ENCODE results near the gene MPV17L.
"Not testable (repeated sequence)": the region's sequence is repeated elsewhere in the genome, so short reads cannot be mapped to it uniquely, and the experiment has no call there.

The MPV17L gene

DNA sequence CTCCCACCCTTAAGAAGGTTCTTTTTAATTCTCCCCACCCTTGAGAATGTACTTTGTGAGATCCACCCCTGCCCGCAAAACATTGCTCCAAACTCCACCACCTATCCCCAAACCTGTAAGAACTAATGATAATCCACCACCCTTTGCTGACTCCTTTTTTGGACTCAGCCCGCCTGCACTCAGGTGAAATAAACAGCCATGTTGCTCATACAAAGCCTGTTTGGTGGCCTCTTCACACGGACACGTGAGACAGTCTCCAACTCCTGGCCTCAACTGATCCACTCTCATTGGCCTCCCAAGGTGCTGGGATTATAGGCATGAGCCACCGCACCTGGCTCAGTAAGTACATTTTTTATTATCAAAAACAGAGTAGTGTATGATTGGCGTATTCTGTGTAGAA lies 13.9 kb downstream of the MPV17L start:
- not testable (repeated sequence) for H3K36me3 ChIP-seq (ENCODE audit: control insufficient read depth, insufficient read depth, low read length); H3K4me3 ChIP-seq (ENCODE audit: extremely low read depth, insufficient read depth, low read length, poor library complexity, severe bottlenecking); H3K4me1 ChIP-seq (ENCODE audit: control insufficient read depth, insufficient read depth, low read length, poor library complexity, severe bottlenecking); H3K27ac ChIP-seq (ENCODE audit: low read depth, low read length, severe bottlenecking); H3K9me3 ChIP-seq (ENCODE audit: control insufficient read depth, low read length)
- 81 to 93% methylated on average over 3 to 4 of the region's 6 CpGs for WGBS, 2 experiments (ENCODE audit: insufficient coverage in 2 of 2)

DNA sequence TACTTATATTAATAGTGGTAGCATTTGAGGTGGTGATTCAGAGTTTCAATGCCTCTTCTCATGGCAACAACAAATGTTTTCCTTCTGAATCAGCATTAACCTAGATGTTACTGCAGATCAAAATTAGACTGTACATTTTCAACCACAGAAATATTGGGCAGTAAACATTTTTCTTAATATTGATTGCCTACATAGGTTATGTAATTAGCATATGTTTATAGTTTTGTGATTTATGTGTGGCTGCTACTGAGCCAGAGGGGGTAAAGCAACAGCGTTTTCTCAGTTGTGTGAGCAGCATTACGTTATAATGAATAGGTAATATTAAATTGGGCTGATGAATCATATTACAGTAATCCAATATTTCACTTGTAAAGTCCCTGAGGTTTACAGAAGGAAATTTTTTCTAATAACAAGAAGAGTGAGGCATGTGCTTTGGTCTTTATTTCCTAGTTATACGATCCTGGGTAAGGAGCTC lies 20.0 kb downstream of the MPV17L start:
- Histone ChIP-seq H3K36me3 (ENCODE audit: control insufficient read depth, insufficient read depth, low read length) (no peaks in the 10 kb centered on the region), H3K27ac (ENCODE audit: low read depth, low read length, severe bottlenecking) (no peak overlapping the region), H3K4me1 (ENCODE audit: control insufficient read depth, insufficient read depth, low read length, poor library complexity, severe bottlenecking) (no peaks in the 10 kb centered on the region), H3K9me3 (ENCODE audit: control insufficient read depth, low read length) (no peaks in the 10 kb centered on the region), H3K4me3 (ENCODE audit: extremely low read depth, insufficient read depth, low read length, poor library complexity, severe bottlenecking) (no peak overlapping the region)
- 71% methylated on average over 1 of the region's 3 CpGs; no CpG with 5 or more reads in 1 of the 2 experiments for WGBS, 2 experiments (ENCODE audit: insufficient coverage in 2 of 2)

DNA sequence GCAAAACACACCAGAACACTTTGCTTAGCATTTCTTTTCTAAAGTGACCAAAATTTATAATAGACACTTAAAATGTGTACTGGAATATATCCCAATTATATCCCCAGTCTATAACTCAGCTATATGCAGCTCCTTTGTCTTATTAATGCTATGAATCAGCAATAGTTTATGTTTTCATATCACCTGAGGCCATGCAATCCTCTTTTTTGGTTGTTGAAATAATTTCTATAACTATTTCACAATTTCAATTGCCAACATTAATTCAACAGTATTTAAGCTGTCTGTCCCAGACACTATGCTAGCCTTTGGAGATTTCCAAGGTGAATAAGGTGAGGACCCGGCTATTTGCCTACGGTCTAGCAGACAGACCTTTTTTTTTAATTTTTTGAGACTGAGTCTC lies 21.6 kb downstream of the MPV17L start:
- Histone ChIP-seq H3K36me3 (ENCODE audit: control insufficient read depth, insufficient read depth, low read length) (no peaks in the 10 kb centered on the region), H3K4me3 (ENCODE audit: extremely low read depth, insufficient read depth, low read length, poor library complexity, severe bottlenecking) (no peak overlapping the region), H3K27ac (ENCODE audit: low read depth, low read length, severe bottlenecking) (no peak overlapping the region), H3K9me3 (ENCODE audit: control insufficient read depth, low read length) (no peaks in the 10 kb centered on the region), H3K4me1 (ENCODE audit: control insufficient read depth, insufficient read depth, low read length, poor library complexity, severe bottlenecking) (no peaks in the 10 kb centered on the region)
- 92 to 100% methylated on average over 2 of the region's 2 CpGs for WGBS, 2 experiments (ENCODE audit: insufficient coverage in 2 of 2)

DNA sequence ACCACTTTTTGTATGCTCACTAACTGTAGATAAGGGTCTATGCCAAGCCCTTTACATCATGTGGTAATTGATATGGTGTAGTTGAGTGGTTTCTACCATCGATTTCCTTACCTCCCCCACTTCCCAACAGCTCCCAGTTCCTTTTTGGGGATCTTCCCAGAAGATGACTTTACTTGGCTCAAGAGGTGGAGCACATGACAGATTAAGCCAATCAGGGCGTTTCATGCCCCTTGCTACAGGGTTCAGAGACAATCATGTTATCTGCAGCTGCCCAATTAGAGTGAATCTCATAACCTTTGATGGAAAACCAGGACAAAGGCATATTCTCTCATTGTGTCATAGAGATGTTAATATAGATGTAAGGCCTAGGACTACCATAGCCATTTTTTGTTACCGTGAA lies 22.7 kb downstream of the MPV17L start:
- WGBS, 2 experiments (ENCODE audit: insufficient coverage in 2 of 2): 92 to 100% methylated on average over 1 to 2 of the region's 3 CpGs
- H3K27ac ChIP-seq (ENCODE audit: low read depth, low read length, severe bottlenecking): no peak overlapping the region

DNA sequence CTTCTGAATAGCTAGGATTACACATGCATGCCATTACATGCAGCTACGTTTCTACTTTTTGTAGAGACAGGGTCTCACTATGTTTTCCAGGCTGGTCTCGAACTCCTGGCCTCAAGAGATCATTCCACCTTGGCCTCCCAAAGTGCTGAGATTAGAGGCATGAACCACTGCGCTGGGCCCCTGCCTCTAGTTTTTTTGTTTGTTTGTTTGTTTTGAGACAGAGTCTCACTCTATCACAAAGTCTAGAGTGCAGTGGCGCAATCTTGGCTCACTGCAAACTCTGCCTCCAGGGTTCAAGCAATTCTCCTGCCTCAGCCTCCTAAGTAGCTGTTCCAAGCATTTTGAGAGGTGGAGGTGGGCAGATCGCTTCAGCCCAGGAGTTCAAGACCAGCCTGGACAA lies 26.1 kb downstream of the MPV17L start:
- not testable (repeated sequence) for H3K9me3 ChIP-seq (ENCODE audit: control insufficient read depth, low read length); H3K4me3 ChIP-seq (ENCODE audit: extremely low read depth, insufficient read depth, low read length, poor library complexity, severe bottlenecking); H3K4me1 ChIP-seq (ENCODE audit: control insufficient read depth, insufficient read depth, low read length, poor library complexity, severe bottlenecking); H3K27ac ChIP-seq (ENCODE audit: low read depth, low read length, severe bottlenecking); H3K36me3 ChIP-seq (ENCODE audit: control insufficient read depth, insufficient read depth, low read length)
- 74 to 77% methylated on average over 2 of the region's 5 CpGs for WGBS, 2 experiments (ENCODE audit: insufficient coverage in 2 of 2)

More for the DNA sequence above, 22.7 kb downstream of the MPV17L start:
- Histone ChIP-seq H3K4me3 (ENCODE audit: extremely low read depth, insufficient read depth, low read length, poor library complexity, severe bottlenecking) (no peak overlapping the region), H3K9me3 (ENCODE audit: control insufficient read depth, low read length) (no peaks in the 10 kb centered on the region), H3K36me3 (ENCODE audit: control insufficient read depth, insufficient read depth, low read length) (no peaks in the 10 kb centered on the region), H3K4me1 (ENCODE audit: control insufficient read depth, insufficient read depth, low read length, poor library complexity, severe bottlenecking) (no peaks in the 10 kb centered on the region)

DNA sequence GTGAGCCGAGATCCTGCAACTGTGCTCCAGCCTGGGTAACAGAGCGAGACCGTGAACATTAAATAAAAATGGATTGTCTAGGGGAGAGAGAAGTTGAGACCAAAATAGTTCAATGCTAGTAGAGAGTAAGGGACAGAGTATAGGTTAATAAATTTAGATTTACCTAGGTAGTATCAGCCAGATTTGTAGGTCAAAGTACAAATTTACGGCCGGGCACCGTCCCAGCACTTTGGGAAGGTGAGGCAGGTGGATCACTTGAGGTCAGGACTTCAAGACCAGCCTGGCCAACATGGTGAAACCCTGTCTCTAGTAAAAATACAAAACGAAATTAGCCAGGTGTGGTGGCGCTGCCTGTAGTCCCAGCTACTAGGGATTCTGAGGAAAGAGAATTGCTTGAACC lies 26.7 kb downstream of the MPV17L start:
- H3K4me1 ChIP-seq (ENCODE audit: control insufficient read depth, insufficient read depth, low read length, poor library complexity, severe bottlenecking): no peaks in the 10 kb centered on the region
- no peaks in the 10 kb centered on the region for H3K36me3 ChIP-seq (ENCODE audit: control insufficient read depth, insufficient read depth, low read length)
- H3K4me3 ChIP-seq (ENCODE audit: extremely low read depth, insufficient read depth, low read length, poor library complexity, severe bottlenecking): no peak overlapping the region
- 85 to 89% methylated on average over 8 of the region's 8 CpGs for WGBS, 2 experiments (ENCODE audit: insufficient coverage in 2 of 2)
- no peak overlapping the region for H3K27ac ChIP-seq (ENCODE audit: low read depth, low read length, severe bottlenecking)
- H3K9me3 ChIP-seq (ENCODE audit: control insufficient read depth, low read length): no peaks in the 10 kb centered on the region

DNA sequence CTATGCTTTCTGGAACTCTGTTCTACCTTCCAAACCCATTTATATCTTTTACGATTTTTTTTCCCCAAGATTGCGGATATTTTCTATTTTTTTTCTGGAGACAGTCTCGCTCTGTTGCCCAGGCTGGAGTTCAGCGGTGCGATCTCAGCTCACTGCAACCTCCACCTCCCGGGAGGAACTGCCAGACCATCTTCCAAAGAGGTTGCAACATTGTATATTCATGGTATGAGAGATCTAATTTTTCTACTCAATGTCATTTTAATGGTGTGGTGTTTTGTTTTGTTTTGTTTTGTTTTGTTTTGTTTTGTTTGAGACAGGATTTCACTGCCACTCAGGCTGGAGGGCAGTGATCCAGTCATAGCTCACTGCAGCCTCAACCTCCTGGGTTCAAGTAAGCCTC lies 30.3 kb downstream of the MPV17L start:
- H3K4me1 ChIP-seq (ENCODE audit: control insufficient read depth, insufficient read depth, low read length, poor library complexity, severe bottlenecking): no peaks in the 10 kb centered on the region
- H3K9me3 ChIP-seq (ENCODE audit: control insufficient read depth, low read length): no peaks in the 10 kb centered on the region
- no peak overlapping the region for H3K4me3 ChIP-seq (ENCODE audit: extremely low read depth, insufficient read depth, low read length, poor library complexity, severe bottlenecking)
- H3K36me3 ChIP-seq (ENCODE audit: control insufficient read depth, insufficient read depth, low read length): no peaks in the 10 kb centered on the region
- H3K27ac ChIP-seq (ENCODE audit: low read depth, low read length, severe bottlenecking): no peak overlapping the region
- 94 to 100% methylated on average over 3 to 5 of the region's 6 CpGs for WGBS, 2 experiments (ENCODE audit: insufficient coverage in 2 of 2)

DNA sequence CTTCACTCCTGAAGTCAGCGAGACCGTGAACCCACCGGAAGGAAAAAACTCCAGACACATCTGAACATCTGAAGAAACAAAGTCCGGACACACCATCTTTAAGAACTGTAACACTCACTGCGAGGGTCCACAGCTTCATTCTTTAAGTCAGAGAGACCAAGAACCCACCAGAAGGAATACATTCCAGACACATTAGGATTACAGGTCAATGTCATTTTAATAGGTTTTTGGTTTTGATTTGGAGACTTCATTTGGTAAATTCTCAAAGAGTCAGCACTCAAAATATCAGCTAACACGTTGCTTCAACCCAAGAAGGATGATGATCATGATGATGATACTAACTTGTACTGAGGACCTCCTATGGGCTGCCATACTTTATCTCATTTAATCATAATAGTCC lies 31.2 kb downstream of the MPV17L start:
- Histone ChIP-seq H3K4me1 (ENCODE audit: control insufficient read depth, insufficient read depth, low read length, poor library complexity, severe bottlenecking) (no peaks in the 10 kb centered on the region), H3K9me3 (ENCODE audit: control insufficient read depth, low read length) (no peaks in the 10 kb centered on the region), H3K4me3 (ENCODE audit: extremely low read depth, insufficient read depth, low read length, poor library complexity, severe bottlenecking) (no peak overlapping the region), H3K36me3 (ENCODE audit: control insufficient read depth, insufficient read depth, low read length) (no peaks in the 10 kb centered on the region), H3K27ac (ENCODE audit: low read depth, low read length, severe bottlenecking) (no peak overlapping the region)
- 96% methylated on average over 4 of the region's 6 CpGs; no CpG with 5 or more reads in 1 of the 2 experiments for WGBS, 2 experiments (ENCODE audit: insufficient coverage in 2 of 2)

DNA sequence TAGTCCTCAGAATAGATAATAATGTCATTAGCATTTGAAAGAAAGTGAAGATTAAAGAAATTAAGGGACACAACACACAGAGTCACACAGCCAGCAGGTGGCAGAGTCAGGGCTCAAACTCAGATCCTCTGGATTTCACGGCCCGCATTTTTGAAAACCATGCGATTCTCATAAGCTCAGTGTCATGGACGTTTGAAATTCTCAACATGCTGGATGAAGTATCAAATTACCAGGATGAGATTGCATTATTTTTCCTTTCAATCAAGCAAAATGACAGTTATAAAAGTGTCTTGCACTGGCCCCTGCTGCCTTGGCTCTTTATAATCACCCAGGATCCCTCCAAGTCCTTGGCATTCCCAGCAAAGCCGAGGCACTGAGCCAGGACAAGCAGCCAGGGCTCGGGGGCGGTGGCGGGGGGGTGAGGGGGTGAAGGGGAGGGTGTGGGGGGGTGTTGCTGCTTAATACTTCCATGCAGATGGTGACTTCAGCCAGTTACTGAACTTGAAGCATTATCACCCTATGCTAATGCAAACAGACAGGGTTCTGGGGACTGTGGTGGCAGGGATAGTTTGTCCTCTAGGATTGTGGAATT lies 32.2 kb downstream of the MPV17L start:
- 53 to 63% methylated on average over 3 to 4 of the region's 8 CpGs for WGBS, 2 experiments (ENCODE audit: insufficient coverage in 2 of 2)

DNA sequence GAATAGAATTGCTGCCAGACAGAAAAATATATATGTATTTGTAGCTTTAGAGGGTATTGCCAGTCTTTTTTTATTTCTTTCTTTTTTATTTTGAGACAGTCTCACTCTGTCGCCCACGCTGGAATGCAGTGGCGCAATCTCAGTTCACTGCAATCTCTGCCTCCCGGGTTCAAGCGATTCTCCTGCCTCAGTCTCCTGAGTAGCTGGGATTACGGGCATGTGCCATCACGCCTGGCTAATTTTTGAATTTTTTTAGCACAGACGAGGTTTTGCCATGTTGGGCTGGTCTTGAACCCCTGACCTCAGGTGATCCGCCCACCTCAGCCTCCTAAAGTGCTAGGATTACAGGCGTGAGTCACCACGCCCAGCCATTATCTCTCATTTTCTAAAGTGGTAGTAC lies 35.3 kb downstream of the MPV17L start:
- WGBS, 2 experiments (ENCODE audit: insufficient coverage in 2 of 2): 94 to 95% methylated on average over 11 of the region's 11 CpGs

More for the DNA sequence above, 32.2 kb downstream of the MPV17L start:
- Histone ChIP-seq H3K9me3 (ENCODE audit: control insufficient read depth, low read length) (no peaks in the 10 kb centered on the region), H3K4me1 (ENCODE audit: control insufficient read depth, insufficient read depth, low read length, poor library complexity, severe bottlenecking) (no peaks in the 10 kb centered on the region), H3K27ac (ENCODE audit: low read depth, low read length, severe bottlenecking) (no peak overlapping the region), H3K4me3 (ENCODE audit: extremely low read depth, insufficient read depth, low read length, poor library complexity, severe bottlenecking) (no peak overlapping the region), H3K36me3 (ENCODE audit: control insufficient read depth, insufficient read depth, low read length) (no peaks in the 10 kb centered on the region)

DNA sequence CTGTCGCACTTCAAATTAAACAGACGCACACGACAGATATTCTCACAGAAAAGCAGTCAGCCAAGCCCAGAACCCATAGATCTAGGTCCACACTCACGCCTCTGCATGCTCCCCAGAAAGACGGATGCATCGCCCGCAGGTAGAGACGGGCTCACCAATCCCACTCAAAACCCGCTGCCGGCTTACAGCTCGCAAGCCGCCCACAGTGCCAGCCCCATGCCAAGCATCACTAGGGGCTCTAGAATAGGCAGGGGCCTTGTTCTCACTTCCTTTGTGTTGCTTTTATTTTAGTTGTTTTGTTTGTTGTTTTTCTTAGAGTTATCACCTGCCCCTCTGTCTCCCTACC lies 38.5 kb downstream of the MPV17L start:
- Histone ChIP-seq H3K4me3 (ENCODE audit: extremely low read depth, insufficient read depth, low read length, poor library complexity, severe bottlenecking) (peak overlapping the region; percentile 73), H3K9me3 (ENCODE audit: control insufficient read depth, low read length) (no peaks in the 10 kb centered on the region), H3K27ac (ENCODE audit: low read depth, low read length, severe bottlenecking) (no peak overlapping the region), H3K4me1 (ENCODE audit: control insufficient read depth, insufficient read depth, low read length, poor library complexity, severe bottlenecking) (peaks cover 6% of the 10 kb centered on the region), H3K36me3 (ENCODE audit: control insufficient read depth, insufficient read depth, low read length) (no peaks in the 10 kb centered on the region)
- WGBS, 2 experiments (ENCODE audit: insufficient coverage in 2 of 2): 75 to 81% methylated on average over 11 to 12 of the region's 12 CpGs

More for the DNA sequence above, 35.3 kb downstream of the MPV17L start:
- H3K4me3 ChIP-seq (ENCODE audit: extremely low read depth, insufficient read depth, low read length, poor library complexity, severe bottlenecking); H3K4me1 ChIP-seq (ENCODE audit: control insufficient read depth, insufficient read depth, low read length, poor library complexity, severe bottlenecking); H3K36me3 ChIP-seq (ENCODE audit: control insufficient read depth, insufficient read depth, low read length); H3K27ac ChIP-seq (ENCODE audit: low read depth, low read length, severe bottlenecking); H3K9me3 ChIP-seq (ENCODE audit: control insufficient read depth, low read length): not testable (repeated sequence)

Data from mesodermal cell (in vitro differentiated cells).